SH-SY5Y (cell line): ENCODE results near the gene CCSER1.

Source experiments
- GATA2 ChIP-seq: IDR thresholded peaks from 2 replicates; pipeline ENCODE4 v1.6.1; 2011; ENCODE audit warnings: mild to moderate bottlenecking, low read depth, low read length
- GATA3 ChIP-seq: IDR thresholded peaks from 2 replicates; pipeline ENCODE4 v1.6.1; 2011; ENCODE audit warnings: low read depth, mild to moderate bottlenecking, low read length, moderate library complexity

Gene CCSER1

DNA sequence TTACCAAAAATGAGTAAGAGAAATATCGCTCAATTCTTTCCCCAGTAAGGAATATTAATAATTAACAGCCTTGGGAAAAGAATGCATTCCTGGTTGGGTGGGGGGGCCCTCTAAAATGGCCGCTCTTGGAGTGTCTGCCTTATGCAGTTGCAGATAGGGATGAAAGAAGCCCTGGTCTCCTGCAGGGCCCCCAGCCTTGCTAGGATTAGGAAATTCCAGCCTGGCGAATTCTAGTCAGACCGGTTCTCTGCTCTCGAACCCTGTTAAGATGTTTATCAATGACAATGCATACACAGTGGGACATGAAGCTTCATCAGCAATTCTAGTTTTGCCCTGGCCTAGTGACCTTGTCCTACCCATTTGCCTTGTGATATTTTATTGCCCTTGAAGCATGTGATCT is 1128.8 kb downstream of the CCSER1 start:
- TF ChIP-seq GATA3 = no peak

DNA sequence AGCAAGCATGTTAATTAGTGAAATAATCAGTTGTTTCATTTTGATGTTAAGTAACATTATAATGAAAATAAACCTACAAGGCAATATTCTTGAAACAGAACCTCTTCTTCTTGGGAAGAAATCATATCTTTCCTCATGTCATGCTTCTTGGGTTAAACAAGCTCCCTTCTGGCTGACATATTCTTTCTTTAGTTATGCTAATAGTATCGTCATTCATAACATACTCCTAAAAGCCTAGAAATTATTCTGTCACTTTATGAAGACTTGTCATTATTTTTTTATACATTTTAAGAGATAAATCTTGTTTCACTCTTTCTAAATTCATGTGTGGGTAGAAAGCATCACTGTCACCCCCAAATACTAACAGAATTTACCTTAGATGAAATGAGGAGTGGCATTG is 1129.6 kb downstream of the CCSER1 start:
- TF ChIP-seq GATA2 = no peak
- TF ChIP-seq GATA3 = no peak

DNA sequence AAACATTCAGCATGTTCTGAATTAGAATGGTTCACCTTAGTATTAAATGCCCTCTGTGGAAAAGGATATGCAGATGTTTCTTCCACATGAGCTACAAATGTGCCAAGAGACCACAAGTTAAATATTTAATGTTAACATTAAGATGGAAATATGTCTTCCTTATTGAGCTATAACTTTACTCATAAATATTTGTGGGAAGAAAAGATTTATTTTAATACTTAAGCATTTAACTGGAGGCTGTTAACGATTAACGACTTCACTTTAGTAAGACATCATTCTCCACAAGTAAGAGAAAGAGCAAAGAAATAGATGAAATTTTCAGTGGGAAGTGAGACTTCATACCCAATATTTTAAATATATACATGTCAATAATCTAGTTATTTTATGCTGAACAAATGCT is 1130.5 kb downstream of the CCSER1 start:
- TF ChIP-seq GATA2 (no peak), GATA3 (no peak)

DNA sequence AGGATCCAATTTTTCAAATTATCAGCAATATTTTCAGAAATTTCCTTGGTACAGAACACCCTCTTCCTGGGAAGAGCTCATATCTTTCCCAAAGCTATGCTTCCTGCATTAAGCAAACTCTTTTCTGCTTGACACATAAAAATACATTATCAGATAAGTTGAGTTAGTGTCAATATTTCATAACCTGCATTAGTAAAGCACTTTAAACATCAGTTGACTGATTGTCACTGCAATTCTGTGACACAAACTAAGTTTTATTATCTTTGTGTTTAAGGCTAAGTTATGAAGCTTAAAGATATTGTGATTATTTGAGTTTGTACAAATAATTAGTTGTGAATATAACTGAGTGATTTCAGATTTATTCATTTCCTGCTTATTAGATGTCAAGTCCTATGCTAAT is 1131.1 kb downstream of the CCSER1 start:
- TF ChIP-seq GATA2 (no peak), GATA3 (no peak)

DNA sequence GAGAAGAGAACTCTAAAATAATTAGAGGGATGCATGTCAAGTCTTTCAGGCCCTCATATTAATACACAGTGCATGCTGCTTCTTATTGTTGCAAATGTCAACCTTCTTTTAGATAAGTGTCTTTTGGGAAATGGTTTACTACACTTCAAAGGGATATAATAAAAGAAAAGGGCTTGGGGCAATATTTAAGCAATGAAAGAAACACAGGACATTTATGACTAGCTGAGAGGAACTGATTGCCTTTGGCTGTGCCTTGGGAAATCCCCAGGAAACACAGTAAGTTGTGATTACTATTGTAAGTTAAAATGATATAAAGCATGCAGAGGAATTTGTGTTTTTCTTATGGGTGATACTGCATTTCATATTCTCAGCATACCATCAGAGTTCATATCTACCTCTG is 1140.3 kb downstream of the CCSER1 start:
- TF ChIP-seq GATA3 (no peak), GATA2 (no peak)

DNA sequence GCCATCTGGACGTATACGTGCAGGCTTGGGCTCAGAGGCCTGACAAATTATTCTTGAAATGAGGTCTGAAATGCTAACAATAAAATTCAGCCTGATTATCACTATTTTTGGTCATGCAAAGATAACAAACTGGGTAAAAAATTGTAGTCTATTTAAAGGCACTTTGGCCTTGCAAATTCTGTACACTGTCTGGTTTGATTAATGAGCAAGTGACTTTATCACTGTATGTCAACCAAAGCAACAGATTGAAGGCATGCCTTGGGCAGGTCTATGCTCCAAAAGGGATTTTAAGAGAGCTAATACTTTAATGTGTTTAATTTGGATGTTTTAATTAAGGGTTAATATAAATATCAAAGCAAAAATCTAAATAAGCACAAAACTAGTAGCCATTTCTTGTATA is 1141.7 kb downstream of the CCSER1 start:
- TF ChIP-seq GATA2 (no peak), GATA3 (no peak)

DNA sequence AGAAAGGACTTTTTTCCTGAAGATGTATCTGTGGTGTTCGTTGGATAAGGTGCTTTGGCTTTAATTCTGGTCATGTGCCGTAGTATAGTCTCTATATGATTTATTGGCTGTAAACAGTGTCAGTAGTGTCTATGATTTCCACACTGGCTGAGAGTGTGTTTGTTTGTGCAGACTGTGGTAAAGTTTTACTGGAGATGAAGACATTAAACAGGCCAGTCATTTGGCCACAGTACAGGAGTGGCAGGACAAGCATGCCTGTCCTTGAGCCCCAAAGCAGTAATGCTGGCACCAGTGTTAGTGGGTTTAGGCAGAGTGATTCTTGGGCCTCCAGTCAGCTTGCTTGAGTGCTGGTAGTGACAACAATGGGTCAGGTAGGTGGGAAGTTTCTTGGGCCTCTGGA is 1152.7 kb downstream of the CCSER1 start:
- TF ChIP-seq GATA2 (no peak), GATA3 (no peak)

DNA sequence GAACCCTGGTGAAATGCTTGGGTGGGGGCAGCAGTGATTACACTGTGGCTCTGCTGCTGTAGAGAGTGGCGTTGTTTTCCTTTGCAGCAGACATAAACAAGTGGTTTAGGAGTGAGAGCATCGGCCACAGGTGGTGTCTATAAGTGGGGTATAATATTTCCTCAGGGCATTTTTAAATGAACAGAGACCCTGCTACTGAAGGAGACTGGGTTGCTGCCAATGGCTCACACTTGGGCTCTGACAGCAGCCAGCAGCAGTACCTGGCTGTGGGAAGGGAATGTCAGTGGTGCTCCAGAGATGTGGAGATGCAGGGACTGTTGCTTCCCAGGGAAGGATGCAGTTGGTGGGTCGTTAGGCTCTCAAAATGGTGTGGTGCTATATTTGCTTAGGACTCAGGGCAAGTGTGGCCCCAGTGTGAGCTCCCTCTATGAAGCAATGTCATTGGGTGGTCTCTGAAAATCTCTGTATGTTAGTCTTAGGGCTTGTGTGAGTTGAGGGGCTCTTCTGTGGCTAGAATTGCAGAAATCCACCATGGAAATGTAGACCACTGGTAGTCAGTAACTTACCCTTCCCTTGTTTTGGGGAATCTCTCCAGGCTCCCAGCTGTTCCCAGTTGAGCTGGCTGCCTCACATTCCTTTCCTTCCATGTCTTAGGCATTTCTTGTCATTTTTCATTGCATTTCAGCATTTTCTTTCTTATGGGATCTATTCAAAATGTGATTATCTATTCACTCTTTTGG is 1153.5 kb downstream of the CCSER1 start:
- no peak for TF ChIP-seq GATA2

DNA sequence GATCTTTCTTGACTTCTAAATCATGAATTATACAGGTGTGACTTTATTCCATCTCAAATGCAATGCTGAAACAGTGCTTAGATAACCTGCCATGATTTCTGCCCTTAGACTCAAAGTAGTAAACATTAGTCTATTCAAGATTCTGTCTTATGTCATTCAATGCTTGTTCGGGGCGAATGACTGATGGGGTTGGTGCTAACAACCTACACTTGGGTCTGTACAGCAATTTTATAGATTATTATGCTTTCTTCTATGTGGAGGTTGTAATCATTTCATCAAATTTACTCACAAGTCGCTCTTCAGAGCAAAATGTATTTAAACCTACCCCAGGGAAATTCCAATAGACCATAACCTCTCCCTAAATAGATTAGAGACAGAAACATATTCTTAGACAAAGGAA is 1155.0 kb downstream of the CCSER1 start:
- TF ChIP-seq GATA2 (no peak), GATA3 (no peak)

DNA sequence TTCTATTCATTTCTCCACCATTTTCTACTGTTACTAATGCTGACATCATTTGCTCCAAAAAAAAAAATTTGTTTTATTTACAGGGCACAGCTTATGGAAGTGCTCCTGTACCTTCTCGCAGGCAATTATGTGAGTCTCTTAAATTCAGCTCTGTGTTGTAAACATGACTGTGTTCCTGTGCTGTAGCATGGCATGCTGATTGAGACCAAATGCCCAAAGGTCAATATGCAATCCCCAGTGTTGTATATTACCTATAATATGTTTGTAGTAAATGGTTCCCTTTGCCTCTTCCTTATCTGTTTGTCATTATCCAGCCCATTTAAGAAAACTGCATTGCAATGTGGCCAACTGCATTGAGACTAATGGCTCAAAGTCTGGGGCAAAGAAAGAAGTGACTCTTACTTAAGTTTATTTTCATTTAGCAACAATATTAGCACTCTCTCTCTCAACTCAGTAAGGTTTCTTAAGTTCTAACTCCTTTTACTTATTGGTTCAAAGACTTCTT is 1156.6 kb downstream of the CCSER1 start:
- TF ChIP-seq GATA3 (no peak), GATA2 (no peak)

DNA sequence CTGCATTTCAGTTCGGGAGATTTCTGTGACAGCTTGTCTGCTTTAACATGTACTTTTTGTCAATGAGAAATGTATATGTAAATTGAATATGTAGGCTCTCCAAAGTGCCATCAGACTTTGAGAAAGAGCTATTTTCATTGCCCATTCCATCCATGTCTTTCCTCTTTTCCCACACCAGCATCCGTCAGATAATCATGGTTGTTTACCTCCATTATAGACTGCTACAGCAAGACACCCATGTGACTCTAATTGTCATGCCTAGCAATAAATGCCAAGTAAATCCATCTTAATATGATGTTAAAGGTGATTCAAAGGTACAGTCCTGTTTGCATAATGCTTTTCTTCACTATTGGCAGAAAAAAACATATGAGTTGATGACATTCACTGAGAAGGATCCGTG is 1157.3 kb downstream of the CCSER1 start:
- TF ChIP-seq GATA2 (no peak), GATA3 (no peak)

DNA sequence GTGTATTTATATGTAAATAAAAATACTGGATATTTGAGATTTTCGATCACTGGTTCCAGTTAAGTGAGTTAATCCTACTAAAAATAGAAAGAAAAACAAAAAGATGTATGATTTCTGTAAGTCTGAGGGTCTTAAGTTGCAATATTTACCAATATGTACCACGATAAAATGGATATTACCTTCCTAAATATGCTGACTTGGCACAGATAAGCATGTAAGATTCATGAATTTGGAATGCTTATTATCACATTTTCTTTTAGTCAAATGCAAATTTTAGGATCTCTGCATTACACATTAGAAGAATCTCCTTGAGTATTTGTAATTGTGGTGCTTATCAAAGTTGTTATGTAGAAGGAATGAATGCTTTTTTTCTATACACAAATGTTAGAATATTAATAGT is 1158.3 kb downstream of the CCSER1 start:
- no peak for TF ChIP-seq GATA2
- no peak for TF ChIP-seq GATA3

DNA sequence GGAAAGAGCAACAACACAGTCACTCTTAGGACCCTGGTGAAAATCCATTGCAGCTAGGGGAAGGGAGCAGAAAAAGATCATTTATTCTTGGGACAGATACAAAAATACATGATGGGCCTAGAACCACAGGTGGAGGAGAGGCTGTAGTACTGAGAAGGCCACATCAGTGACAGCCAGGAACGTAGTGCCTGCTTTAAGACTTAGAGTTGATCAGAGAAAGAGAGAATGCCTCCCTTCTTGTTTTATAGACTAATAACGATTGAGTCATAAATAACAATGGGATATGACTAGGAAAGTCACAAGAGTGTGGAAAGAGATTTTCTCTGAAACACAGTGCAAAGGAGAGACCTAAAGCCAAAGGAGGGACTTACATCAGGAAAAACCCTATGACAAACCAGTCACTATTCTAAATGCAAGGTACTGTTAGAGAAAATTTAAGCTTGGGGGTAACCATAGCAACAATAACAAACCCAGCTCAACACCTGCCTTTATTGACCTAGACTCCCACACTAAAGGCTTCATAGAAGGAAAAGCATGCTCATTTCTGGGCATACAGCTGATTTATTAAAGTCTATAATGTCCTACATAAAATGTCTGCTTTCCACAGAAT is 1161.6 kb downstream of the CCSER1 start:
- TF ChIP-seq GATA2 = no peak
- TF ChIP-seq GATA3 = no peak

DNA sequence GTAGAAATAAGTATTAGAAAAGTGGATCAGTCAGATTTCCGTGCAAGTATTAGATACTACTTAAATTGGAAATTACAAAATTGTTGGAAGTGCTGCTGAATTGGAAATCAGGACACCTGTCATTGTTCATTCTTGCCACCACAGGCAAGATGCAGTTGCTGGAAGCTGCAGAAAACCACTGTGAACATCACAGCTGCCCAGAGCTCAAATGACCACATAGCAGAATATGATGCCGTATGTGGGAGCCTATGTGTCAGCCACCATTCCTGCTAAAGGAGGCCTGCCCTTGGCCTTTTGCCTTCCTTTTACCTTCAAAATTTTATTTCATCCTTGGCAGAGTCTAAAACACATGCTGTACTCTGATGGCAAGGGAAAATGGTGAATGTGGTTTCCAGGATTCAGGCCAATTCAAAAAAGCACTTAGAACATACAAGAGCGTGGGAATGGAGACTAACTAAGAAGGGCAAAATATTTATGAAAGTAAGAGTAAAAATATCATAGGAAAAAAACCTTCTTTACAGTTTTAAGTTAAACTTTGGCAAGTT is 1171.0 kb downstream of the CCSER1 start:
- TF ChIP-seq GATA3 = no peak
- no peak for TF ChIP-seq GATA2

DNA sequence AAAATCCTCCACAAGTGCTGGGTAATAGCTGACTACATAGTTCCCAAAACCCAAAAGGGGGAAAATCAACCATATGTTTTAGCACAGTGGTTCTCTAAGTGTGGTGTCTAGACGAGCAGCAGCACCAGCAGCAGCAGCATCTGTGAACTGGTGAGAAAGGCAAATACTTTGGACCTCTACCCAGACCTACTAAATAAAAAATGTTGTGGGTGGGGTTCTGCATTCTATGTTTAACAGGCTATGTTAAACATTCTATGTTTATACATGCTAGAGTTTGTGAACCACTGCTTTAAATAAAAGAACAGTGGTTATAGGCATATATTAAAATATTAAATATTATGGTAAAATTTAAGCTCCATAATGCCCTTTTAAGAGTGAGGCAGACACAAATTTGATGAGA is 1171.6 kb downstream of the CCSER1 start:
- TF ChIP-seq GATA3 (no peak), GATA2 (no peak)
